ENCODE data around the gene MSL1. TPM values are rescaled to one million over a fixed set of nuclear protein-coding genes. Genes with fewer than 3 reads are reported as not detected.

The MSL1 gene
- total and polyA plus RNA-seq, 10 donors: 52.6 to 154 (median 120) TPM

GRCh38 chr17:40150276-40150675 is 28.5 kb downstream of the MSL1 start:
- TF ChIP-seq POLR2A (IDR thresholded peaks at IDR 0.05): no peak
- TF ChIP-seq CTCF (IDR thresholded peaks at IDR 0.05 in 8 of 11, conservative IDR thresholded peaks at IDR 0.05 in 3 of 11): no peak
- TF ChIP-seq POLR2AphosphoS5 (IDR thresholded peaks at IDR 0.05): no peak
- H3K27ac ChIP-seq: peak overlapping the region in 3 of 8 donors; percentile 20 to 77 (median 45)
- H3K4me3 ChIP-seq: no peak overlapping the region
- H3K4me1 ChIP-seq: peaks cover 9 to 99% (median 59%) of the 10 kb centered on the region in 6 donors
- no peaks in the 10 kb centered on the region for H3K27me3 ChIP-seq (replicated peaks in 1 of 7)
- peaks cover 0 to 100% (median 67%) of the 10 kb centered on the region in 6 donors for H3K36me3 ChIP-seq
- intact Hi-C loops (cut with DNase I; ENCODE audit: low total_unique reads): no loop called here
- WGBS, 5 donors: 57 to 79% (median 68%) methylated on average over 4 of the region's 4 CpGs
- no peak for DNase-seq
- no peaks in the 10 kb centered on the region for H3K9me3 ChIP-seq

GRCh38 chr17:40151414-40151963 is 29.7 kb downstream of the MSL1 start:
- H3K36me3 ChIP-seq: peaks cover 0 to 100% (median 64%) of the 10 kb centered on the region in 6 donors
- no peak overlapping the region for H3K4me3 ChIP-seq
- intact Hi-C loops (cut with DNase I; ENCODE audit: low total_unique reads): no loop called here
- H3K9me3 ChIP-seq: no peaks in the 10 kb centered on the region
- peak overlapping the region in 7 of 8 donors; percentile 3 to 77 (median 58) for H3K27ac ChIP-seq
- 54 to 67% (median 58%) methylated on average over 7 of the region's 7 CpGs for WGBS, 5 donors
- TF ChIP-seq POLR2AphosphoS5 (IDR thresholded peaks at IDR 0.05) (no peak), CTCF (IDR thresholded peaks at IDR 0.05 in 8 of 11, conservative IDR thresholded peaks at IDR 0.05 in 3 of 11) (no peak), POLR2A (IDR thresholded peaks at IDR 0.05) (no peak)
- peaks cover 9 to 98% (median 56%) of the 10 kb centered on the region in 6 donors for H3K4me1 ChIP-seq
- no peaks in the 10 kb centered on the region for H3K27me3 ChIP-seq (replicated peaks in 1 of 7)
- DNase-seq: no peak

- intact Hi-C loops (cut with DNase I; ENCODE audit: low total_unique reads): no loop called here
- TF ChIP-seq POLR2AphosphoS5 (IDR thresholded peaks at IDR 0.05) (no peak), POLR2A (IDR thresholded peaks at IDR 0.05) (no peak), CTCF (IDR thresholded peaks at IDR 0.05 in 8 of 11, conservative IDR thresholded peaks at IDR 0.05 in 3 of 11) (no peak)
- no peak for DNase-seq
- Histone ChIP-seq H3K4me3 (no peak overlapping the region), H3K27me3 (replicated peaks in 1 of 7) (no peaks in the 10 kb centered on the region), H3K36me3 (peaks cover 0 to 90% (median 51%) of the 10 kb centered on the region in 6 donors), H3K27ac (peak overlapping the region in 7 of 8 donors; percentile 31 to 77 (median 58)), H3K4me1 (peaks cover 9 to 98% (median 60%) of the 10 kb centered on the region in 6 donors), H3K9me3 (no peaks in the 10 kb centered on the region)
- WGBS, 5 donors: 84 to 90% (median 87%) methylated on average over 14 of the region's 14 CpGs
These were observed 31.9 kb downstream of the MSL1 start for GRCh38 chr17:40153603-40154236.

- intact Hi-C loops (cut with DNase I; ENCODE audit: low total_unique reads): no loop called here
- no peaks in the 10 kb centered on the region for H3K9me3 ChIP-seq
- peaks cover 0 to 67% (median 32%) of the 10 kb centered on the region in 6 donors for H3K4me1 ChIP-seq
- TF ChIP-seq POLR2A (IDR thresholded peaks at IDR 0.05) (no peak), POLR2AphosphoS5 (IDR thresholded peaks at IDR 0.05) (peak in 1 of 3 donors; percentile 10)
- no peaks in the 10 kb centered on the region for H3K27me3 ChIP-seq (replicated peaks in 1 of 7)
- WGBS, 5 donors: 56 to 61% (median 60%) methylated on average over 2 of the region's 2 CpGs
- DNase-seq: no peak
- H3K4me3 ChIP-seq: no peak overlapping the region
- H3K27ac ChIP-seq: peak overlapping the region in 7 of 8 donors; percentile 31 to 78 (median 54)
- H3K36me3 ChIP-seq: peaks cover 0 to 89% (median 50%) of the 10 kb centered on the region in 6 donors
These were observed 36.2 kb downstream of the MSL1 start for GRCh38 chr17:40157973-40158372.
